ENCODE data around the gene RPS6KL1. TPM values are rescaled to one million over a fixed set of nuclear protein-coding genes. Genes with fewer than 3 reads are reported as not detected.
A peak's percentile ranks its signal among the peaks of the same experiment; 100 is the strongest.

RPS6KL1 gene
- total RNA-seq, 1 experiment from 2014 or later: 2.9 TPM

- DNase-seq (ENCODE audit: low read depth): no peak
Observed at GRCh38 chr14:74919421-74920165, 3.5 kb downstream of the RPS6KL1 start.

GRCh38 chr14:74918380-74918779, 4.7 kb downstream of the RPS6KL1 start:
- in situ Hi-C loops (cut with HindIII; ENCODE audit: low pct_unique_long_range_greater_than_20kb, low sequenced_read_pairs): no loop called here
- no peak for DNase-seq (ENCODE audit: low read depth)

More at GRCh38 chr14:74919421-74920165, 3.5 kb downstream of the RPS6KL1 start:
- in situ Hi-C loops (cut with HindIII; ENCODE audit: low pct_unique_long_range_greater_than_20kb, low sequenced_read_pairs): no loop called here

- in situ Hi-C loops (cut with HindIII; ENCODE audit: low pct_unique_long_range_greater_than_20kb, low sequenced_read_pairs): no loop called here
- DNase-seq (ENCODE audit: low read depth): no peak
Observed at GRCh38 chr14:74917646-74918081, 5.4 kb downstream of the RPS6KL1 start.

GRCh38 chr14:74917178-74917543, 5.9 kb downstream of the RPS6KL1 start:
- no peak for DNase-seq (ENCODE audit: low read depth)
- in situ Hi-C loops (cut with HindIII; ENCODE audit: low pct_unique_long_range_greater_than_20kb, low sequenced_read_pairs): no loop called here

DNA sequence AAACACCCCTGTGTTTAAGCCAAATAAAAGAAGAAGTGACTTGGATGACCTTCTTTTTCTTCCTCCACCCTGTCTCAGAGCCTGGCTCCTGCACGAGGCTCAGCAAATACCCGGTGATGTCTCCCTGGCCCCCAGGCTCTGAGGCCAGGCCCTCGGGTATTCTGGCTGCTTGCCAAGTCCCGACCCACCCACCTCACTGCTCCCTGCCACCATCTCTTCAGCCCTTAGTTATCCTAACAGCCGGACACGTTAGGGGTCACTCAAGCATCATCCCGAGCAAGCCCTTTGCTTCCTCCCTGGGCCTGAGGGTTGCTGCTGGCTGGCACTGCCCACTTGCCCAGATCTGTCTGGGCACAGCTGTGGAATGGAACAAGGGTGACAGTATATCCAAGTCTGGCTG, 7.2 kb downstream of the RPS6KL1 start:
- in situ Hi-C loops (cut with HindIII; ENCODE audit: low pct_unique_long_range_greater_than_20kb, low sequenced_read_pairs): no loop called here
- no peak for DNase-seq (ENCODE audit: low read depth)

DNA sequence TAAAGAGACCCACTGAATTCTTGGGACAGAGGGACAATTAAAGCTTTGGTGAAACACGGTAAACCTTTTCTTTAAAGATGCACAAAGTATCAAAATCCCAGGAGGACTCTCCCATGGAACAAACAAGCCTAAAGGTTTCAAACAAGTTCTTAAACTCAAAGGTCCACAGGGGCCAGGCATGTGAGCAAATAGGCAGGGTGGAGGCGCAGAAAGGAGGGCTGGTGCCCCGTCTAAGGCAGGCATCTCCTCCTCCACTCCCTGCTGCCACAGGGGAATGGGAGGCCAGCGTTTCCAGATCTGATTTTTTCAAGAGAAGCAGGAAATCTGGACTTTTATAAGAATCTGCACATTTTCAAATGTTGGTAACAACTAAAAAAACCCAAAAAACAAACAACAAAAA, 7.6 kb downstream of the RPS6KL1 start:
- DNase-seq (ENCODE audit: low read depth): no peak
- in situ Hi-C loops (cut with HindIII; ENCODE audit: low pct_unique_long_range_greater_than_20kb, low sequenced_read_pairs): no loop called here

GRCh38 chr14:74913986-74914573, 9.0 kb downstream of the RPS6KL1 start:
- peak; percentile 23 for DNase-seq (ENCODE audit: low read depth)
- in situ Hi-C loops (cut with HindIII; ENCODE audit: low pct_unique_long_range_greater_than_20kb, low sequenced_read_pairs): no loop called here

DNA sequence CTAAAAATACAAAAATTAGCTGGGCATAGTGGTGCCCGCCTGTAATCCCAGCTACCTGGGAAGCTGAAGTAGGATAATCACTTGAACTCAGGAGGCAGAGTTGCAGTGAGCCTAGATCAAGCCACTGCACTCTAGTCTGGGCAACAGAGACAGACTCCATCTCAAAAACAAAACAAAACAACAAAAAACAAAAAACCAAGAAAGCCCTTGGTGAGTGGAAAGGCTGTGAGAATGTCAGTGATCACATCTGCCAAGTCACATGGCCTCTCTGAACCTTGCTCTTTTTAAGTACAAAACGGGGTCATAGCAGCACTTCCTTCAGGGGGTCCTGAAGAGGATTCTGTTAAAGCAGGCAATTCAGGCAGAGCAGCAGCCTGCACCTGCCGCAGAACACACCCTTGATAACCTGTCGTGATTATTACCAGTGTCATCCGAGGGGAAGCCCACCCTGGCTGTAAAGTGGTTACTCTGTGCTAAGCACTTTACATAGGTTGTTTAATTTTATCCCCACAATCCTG, 9.6 kb downstream of the RPS6KL1 start:
- in situ Hi-C loops (cut with HindIII; ENCODE audit: low pct_unique_long_range_greater_than_20kb, low sequenced_read_pairs): no loop called here

GRCh38 chr14:74912801-74913200, 10.3 kb downstream of the RPS6KL1 start:
- no peak for DNase-seq (ENCODE audit: low read depth)
- in situ Hi-C loops (cut with HindIII; ENCODE audit: low pct_unique_long_range_greater_than_20kb, low sequenced_read_pairs): no loop called here

More for the DNA sequence above, 9.6 kb downstream of the RPS6KL1 start:
- DNase-seq (ENCODE audit: low read depth): no peak

DNA sequence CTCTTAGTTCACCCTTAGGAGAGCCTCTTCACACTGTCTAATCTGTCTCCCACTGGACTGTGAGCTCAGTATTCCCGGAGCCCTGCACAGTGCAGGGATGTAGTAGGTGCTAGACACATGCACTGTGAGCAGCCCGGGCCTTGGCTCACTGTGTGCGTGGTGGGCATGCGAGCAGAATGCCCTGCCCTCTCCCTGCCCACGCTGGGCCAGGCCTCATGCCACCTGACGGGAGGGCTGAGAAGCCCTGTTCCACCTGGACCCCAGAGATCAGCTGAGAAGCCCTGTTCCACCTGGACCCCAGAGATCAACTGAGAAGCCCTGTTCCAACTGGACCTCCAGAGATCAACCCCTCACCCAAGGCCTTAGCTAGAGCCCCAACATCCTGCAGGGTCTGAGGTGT, 10.9 kb downstream of the RPS6KL1 start:
- DNase-seq (ENCODE audit: low read depth): no peak
- in situ Hi-C loops (cut with HindIII; ENCODE audit: low pct_unique_long_range_greater_than_20kb, low sequenced_read_pairs): no loop called here

GRCh38 chr14:74911704-74912103, 11.4 kb downstream of the RPS6KL1 start:
- in situ Hi-C loops (cut with HindIII; ENCODE audit: low pct_unique_long_range_greater_than_20kb, low sequenced_read_pairs): no loop called here
- DNase-seq (ENCODE audit: low read depth): no peak

DNA sequence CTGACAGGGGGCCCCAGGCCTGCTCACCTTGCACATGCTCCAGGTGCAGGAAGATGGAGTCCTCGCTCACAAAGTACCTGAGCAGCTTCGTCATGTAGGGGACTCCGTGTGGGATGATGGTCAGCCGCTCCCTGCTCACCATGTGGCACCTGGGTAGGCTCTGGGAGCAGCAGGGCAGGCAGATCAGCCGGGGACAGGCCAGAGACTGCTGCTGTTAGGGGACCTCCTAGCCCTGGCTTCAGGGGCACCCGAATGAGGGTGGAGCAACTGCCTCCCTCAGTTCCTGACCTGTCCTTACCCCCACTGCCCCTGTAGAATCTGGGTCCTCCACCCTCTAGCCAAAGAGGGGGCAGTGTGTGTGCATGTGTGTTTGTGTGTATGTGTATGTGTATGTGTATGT, 11.8 kb downstream of the RPS6KL1 start:
- in situ Hi-C loops (cut with HindIII; ENCODE audit: low pct_unique_long_range_greater_than_20kb, low sequenced_read_pairs): no loop called here
- DNase-seq (ENCODE audit: low read depth): no peak

- in situ Hi-C loops (cut with HindIII; ENCODE audit: low pct_unique_long_range_greater_than_20kb, low sequenced_read_pairs): no loop called here
- no peak for DNase-seq (ENCODE audit: low read depth)
Observed at GRCh38 chr14:74910556-74910955, 12.5 kb downstream of the RPS6KL1 start.

DNA sequence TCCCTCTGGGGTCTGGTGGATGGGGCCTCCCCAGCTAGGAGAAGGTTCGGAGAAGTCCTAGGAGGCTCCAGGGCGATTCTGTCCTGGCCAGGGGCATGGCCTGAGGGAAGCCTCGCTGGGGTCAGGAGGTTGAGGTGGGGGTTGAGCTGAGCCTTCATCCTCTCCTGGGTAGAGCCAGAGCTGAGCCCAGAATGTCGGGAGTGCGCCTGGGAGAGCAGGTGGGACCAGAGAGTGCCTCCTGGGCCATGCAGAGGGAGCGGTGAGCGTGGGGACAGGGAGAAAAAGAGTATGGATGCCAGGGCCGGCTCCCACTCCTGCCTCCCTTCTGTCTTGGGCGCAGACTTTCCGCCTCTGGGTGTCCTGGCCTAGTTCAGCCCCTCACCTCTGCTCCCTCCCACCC, 13.1 kb downstream of the RPS6KL1 start:
- in situ Hi-C loops (cut with HindIII; ENCODE audit: low pct_unique_long_range_greater_than_20kb, low sequenced_read_pairs): no loop called here
- no peak for DNase-seq (ENCODE audit: low read depth)

GRCh38 chr14:74909501-74909900, 13.6 kb downstream of the RPS6KL1 start:
- DNase-seq (ENCODE audit: low read depth): no peak
- in situ Hi-C loops (cut with HindIII; ENCODE audit: low pct_unique_long_range_greater_than_20kb, low sequenced_read_pairs): no loop called here

DNA sequence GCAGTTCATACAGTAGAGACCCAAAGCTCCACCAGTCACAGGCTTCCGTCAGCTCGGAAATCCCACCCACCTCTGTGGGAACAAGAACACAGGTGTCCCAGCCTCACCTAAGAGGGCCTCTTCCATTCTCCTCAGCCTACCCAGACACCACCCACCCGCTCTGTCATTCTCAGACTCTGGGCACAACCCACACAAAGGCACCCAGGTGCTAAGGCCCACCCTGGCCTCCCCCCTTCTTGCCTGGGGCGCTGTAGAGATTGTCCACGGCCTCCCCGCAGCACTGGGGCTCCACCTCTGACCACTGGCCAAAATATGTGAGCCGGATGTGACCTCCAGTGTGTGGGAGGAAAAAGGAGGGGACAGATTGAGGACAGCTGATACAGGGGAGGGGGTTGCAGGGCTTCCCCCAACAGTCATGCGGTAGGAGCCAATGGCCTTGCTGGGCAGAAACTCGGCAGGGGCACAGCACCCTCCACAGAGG, 14.2 kb downstream of the RPS6KL1 start:
- DNase-seq (ENCODE audit: low read depth): no peak
- in situ Hi-C loops (cut with HindIII; ENCODE audit: low pct_unique_long_range_greater_than_20kb, low sequenced_read_pairs): no loop called here

DNA sequence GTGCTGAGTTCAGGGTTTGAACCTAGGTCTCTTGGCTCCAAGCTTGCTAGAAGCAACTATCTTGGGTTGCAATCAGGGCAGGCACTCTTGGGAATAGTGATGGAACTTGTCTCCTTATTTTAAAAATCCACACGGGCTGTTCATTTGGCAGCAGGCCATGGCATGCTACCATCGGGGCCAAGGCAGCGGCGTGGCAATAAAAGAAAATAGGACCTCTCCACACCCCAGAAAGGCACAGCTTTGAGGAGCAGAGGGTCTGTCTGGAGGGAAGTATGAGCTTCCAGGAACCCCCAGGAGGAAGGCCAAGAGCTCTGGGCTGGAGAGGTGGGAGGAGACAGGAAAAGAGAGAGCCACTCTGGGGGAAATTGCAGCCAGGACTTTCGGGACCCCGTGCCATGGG, 15.3 kb downstream of the RPS6KL1 start:
- DNase-seq (ENCODE audit: low read depth): no peak
- in situ Hi-C loops (cut with HindIII; ENCODE audit: low pct_unique_long_range_greater_than_20kb, low sequenced_read_pairs): no loop called here

DNA sequence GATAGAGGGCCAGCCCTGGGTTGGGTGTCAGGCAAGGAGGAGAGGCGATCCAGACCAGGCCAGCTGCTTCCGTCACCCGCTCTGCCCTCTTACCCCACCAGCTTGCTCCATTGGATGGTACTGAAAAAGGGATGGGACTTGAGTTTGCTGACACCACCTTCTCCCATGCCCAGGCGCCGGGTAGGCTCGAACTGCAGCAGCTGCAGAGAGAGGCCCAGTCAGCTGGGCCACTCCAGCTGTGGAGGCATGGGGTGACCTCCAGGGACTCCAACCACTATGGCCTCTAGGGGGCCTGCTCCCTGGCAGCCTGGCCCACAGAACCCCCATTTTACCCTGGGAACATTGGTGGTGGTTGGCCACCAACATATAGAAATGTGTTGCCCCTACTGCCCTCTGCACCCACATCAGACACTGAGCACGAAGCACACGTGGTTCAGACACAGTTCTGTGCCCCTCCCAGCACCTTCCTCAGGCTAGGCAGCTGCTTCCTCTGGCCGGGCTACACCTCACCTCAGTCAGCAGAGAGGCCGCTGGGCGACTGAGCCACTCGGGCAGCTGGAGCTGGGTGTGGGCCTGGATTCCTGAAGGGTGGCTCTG, 16.0 kb downstream of the RPS6KL1 start:
- no peak for DNase-seq (ENCODE audit: low read depth)
- in situ Hi-C loops (cut with HindIII; ENCODE audit: low pct_unique_long_range_greater_than_20kb, low sequenced_read_pairs): no loop called here

GRCh38 chr14:74905595-74906142, 17.4 kb downstream of the RPS6KL1 start:
- peak; percentile 19 for DNase-seq (ENCODE audit: low read depth)
- in situ Hi-C loops (cut with HindIII; ENCODE audit: low pct_unique_long_range_greater_than_20kb, low sequenced_read_pairs): no loop called here

Data from Caki2 (cell line).